ENCODE measurements around the gene ZNF407. TPM values are rescaled to one million over a fixed set of nuclear protein-coding genes. Genes with fewer than 3 reads are reported as not detected.

The ZNF407 gene
- total and polyA plus RNA-seq, 2 experiments from 2014 or later, result 2.1 to 10.4 TPM

DNA sequence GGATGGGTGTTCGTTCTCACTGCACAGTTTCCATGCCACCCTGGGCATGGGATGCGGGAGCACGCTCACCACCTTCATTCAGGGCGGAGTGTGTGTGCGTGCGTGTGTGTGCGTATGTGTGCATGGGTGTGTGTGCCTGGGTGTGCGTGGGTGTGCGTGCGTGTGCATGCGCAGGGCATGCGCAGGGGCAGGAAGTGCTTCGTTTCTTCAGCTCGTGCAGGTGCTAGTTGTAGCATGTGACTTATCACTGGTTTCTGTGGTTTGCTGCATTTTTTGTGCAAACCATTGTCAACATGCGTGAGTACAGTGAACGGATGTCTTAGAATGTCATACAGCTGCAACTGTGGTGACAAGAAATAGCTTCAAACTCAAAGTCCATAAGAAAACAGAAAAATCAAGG lies 431.8 kb downstream of the ZNF407 start:
- TF ChIP-seq STAT1 (IDR thresholded peaks at IDR 0.05; ENCODE audit: unreplicated experiment) (no peak), POLR2AphosphoS5 (IDR thresholded peaks at IDR 0.05; ENCODE audit: low read depth) (no peak), EZH2phosphoT487 (IDR thresholded peaks at IDR 0.05; ENCODE audit: unreplicated experiment) (no peak), ZNF331 (CRISPR knock-in tag; IDR thresholded peaks at IDR 0.05; ENCODE audit: low read depth) (no peak), EZH2 (IDR thresholded peaks at IDR 0.05; ENCODE audit: low read depth, unreplicated experiment) (no peak), NANOG (IDR thresholded peaks at IDR 0.05; ENCODE audit: borderline replicate concordance) (no peak), ZNF114 (CRISPR knock-in tag; IDR thresholded peaks at IDR 0.05) (no peak)
- TF ChIP-seq, protein P1, sequence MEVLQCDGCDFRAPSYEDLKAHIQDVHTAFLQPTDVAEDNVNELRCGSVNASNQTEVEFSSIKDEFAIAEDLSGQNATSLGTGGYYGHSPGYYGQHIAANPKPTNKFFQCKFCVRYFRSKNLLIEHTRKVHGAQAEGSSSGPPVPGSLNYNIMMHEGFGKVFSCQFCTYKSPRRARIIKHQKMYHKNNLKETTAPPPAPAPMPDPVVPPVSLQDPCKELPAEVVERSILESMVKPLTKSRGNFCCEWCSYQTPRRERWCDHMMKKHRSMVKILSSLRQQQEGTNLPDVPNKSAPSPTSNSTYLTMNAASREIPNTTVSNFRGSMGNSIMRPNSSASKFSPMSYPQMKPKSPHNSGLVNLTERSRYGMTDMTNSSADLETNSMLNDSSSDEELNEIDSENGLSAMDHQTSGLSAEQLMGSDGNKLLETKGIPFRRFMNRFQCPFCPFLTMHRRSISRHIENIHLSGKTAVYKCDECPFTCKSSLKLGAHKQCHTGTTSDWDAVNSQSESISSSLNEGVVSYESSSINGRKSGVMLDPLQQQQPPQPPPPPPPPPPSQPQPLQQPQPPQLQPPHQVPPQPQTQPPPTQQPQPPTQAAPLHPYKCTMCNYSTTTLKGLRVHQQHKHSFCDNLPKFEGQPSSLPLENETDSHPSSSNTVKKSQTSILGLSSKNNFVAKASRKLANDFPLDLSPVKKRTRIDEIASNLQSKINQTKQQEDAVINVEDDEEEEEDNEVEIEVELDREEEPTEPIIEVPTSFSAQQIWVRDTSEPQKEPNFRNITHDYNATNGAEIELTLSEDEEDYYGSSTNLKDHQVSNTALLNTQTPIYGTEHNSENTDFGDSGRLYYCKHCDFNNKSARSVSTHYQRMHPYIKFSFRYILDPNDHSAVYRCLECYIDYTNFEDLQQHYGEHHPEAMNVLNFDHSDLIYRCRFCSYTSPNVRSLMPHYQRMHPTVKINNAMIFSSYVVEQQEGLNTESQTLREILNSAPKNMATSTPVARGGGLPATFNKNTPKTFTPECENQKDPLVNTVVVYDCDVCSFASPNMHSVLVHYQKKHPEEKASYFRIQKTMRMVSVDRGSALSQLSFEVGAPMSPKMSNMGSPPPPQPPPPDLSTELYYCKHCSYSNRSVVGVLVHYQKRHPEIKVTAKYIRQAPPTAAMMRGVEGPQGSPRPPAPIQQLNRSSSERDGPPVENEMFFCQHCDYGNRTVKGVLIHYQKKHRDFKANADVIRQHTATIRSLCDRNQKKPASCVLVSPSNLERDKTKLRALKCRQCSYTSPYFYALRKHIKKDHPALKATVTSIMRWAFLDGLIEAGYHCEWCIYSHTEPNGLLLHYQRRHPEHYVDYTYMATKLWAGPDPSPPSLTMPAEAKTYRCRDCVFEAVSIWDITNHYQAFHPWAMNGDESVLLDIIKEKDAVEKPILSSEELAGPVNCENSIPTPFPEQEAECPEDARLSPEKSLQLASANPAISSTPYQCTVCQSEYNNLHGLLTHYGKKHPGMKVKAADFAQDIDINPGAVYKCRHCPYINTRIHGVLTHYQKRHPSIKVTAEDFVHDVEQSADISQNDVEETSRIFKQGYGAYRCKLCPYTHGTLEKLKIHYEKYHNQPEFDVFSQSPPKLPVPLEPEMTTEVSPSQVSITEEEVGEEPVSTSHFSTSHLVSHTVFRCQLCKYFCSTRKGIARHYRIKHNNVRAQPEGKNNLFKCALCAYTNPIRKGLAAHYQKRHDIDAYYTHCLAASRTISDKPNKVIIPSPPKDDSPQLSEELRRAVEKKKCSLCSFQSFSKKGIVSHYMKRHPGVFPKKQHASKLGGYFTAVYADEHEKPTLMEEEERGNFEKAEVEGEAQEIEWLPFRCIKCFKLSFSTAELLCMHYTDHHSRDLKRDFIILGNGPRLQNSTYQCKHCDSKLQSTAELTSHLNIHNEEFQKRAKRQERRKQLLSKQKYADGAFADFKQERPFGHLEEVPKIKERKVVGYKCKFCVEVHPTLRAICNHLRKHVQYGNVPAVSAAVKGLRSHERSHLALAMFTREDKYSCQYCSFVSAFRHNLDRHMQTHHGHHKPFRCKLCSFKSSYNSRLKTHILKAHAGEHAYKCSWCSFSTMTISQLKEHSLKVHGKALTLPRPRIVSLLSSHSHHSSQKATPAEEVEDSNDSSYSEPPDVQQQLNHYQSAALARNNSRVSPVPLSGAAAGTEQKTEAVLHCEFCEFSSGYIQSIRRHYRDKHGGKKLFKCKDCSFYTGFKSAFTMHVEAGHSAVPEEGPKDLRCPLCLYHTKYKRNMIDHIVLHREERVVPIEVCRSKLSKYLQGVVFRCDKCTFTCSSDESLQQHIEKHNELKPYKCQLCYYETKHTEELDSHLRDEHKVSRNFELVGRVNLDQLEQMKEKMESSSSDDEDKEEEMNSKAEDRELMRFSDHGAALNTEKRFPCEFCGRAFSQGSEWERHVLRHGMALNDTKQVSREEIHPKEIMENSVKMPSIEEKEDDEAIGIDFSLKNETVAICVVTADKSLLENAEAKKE (CRISPR knock-in tag; IDR thresholded peaks at IDR 0.05), result no peak
- TF ChIP-seq, protein P2, sequence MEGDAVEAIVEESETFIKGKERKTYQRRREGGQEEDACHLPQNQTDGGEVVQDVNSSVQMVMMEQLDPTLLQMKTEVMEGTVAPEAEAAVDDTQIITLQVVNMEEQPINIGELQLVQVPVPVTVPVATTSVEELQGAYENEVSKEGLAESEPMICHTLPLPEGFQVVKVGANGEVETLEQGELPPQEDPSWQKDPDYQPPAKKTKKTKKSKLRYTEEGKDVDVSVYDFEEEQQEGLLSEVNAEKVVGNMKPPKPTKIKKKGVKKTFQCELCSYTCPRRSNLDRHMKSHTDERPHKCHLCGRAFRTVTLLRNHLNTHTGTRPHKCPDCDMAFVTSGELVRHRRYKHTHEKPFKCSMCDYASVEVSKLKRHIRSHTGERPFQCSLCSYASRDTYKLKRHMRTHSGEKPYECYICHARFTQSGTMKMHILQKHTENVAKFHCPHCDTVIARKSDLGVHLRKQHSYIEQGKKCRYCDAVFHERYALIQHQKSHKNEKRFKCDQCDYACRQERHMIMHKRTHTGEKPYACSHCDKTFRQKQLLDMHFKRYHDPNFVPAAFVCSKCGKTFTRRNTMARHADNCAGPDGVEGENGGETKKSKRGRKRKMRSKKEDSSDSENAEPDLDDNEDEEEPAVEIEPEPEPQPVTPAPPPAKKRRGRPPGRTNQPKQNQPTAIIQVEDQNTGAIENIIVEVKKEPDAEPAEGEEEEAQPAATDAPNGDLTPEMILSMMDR (conservative IDR thresholded peaks at IDR 0.05; ENCODE audit: low read depth in 2 of 2), result no peak
- TF ChIP-seq, protein P3, sequence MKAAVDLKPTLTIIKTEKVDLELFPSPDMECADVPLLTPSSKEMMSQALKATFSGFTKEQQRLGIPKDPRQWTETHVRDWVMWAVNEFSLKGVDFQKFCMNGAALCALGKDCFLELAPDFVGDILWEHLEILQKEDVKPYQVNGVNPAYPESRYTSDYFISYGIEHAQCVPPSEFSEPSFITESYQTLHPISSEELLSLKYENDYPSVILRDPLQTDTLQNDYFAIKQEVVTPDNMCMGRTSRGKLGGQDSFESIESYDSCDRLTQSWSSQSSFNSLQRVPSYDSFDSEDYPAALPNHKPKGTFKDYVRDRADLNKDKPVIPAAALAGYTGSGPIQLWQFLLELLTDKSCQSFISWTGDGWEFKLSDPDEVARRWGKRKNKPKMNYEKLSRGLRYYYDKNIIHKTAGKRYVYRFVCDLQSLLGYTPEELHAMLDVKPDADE (IDR thresholded peaks at IDR 0.05), result no peak
- TF ChIP-seq, protein P4, sequence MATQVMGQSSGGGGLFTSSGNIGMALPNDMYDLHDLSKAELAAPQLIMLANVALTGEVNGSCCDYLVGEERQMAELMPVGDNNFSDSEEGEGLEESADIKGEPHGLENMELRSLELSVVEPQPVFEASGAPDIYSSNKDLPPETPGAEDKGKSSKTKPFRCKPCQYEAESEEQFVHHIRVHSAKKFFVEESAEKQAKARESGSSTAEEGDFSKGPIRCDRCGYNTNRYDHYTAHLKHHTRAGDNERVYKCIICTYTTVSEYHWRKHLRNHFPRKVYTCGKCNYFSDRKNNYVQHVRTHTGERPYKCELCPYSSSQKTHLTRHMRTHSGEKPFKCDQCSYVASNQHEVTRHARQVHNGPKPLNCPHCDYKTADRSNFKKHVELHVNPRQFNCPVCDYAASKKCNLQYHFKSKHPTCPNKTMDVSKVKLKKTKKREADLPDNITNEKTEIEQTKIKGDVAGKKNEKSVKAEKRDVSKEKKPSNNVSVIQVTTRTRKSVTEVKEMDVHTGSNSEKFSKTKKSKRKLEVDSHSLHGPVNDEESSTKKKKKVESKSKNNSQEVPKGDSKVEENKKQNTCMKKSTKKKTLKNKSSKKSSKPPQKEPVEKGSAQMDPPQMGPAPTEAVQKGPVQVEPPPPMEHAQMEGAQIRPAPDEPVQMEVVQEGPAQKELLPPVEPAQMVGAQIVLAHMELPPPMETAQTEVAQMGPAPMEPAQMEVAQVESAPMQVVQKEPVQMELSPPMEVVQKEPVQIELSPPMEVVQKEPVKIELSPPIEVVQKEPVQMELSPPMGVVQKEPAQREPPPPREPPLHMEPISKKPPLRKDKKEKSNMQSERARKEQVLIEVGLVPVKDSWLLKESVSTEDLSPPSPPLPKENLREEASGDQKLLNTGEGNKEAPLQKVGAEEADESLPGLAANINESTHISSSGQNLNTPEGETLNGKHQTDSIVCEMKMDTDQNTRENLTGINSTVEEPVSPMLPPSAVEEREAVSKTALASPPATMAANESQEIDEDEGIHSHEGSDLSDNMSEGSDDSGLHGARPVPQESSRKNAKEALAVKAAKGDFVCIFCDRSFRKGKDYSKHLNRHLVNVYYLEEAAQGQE (IDR thresholded peaks at IDR 0.05; ENCODE audit: unreplicated experiment), result no peak
- Histone ChIP-seq H3K4me3 (no peak overlapping the region), H3K9me2 (ENCODE audit: insufficient read depth) (no peaks in the 10 kb centered on the region), H3K27ac (ENCODE audit: low read depth) (no peak overlapping the region), H3K79me2 (replicated peaks; ENCODE audit: insufficient read depth) (no peaks in the 10 kb centered on the region), H4K20me1 (replicated peaks; ENCODE audit: insufficient read depth) (no peaks in the 10 kb centered on the region; the same call in 1 of the 2 replicates), H3K4me2 (no peak overlapping the region), H3K27me3 (ENCODE audit: insufficient read depth) (no peaks in the 10 kb centered on the region), H3K36me3 (ENCODE audit: insufficient read depth) (no peaks in the 10 kb centered on the region), H2AFZ (no peak overlapping the region), H3K4me1 (ENCODE audit: insufficient read depth) (peaks cover 5% of the 10 kb centered on the region; the same call in 1 of the 2 replicates), H3F3A (replicated peaks; ENCODE audit: low read depth) (no peaks in the 10 kb centered on the region)
- H3K36me3 Mint-ChIP-seq (ENCODE audit: low read depth), result no peaks in the 10 kb centered on the region
- H3K27ac Mint-ChIP-seq, result no peak overlapping the region
- ATAC-seq (no peak), DNase-seq (ENCODE audit: low spot score) (no peak)
- no peak overlapping the region for H3K4me3 Mint-ChIP-seq
- H3K27me3 Mint-ChIP-seq (ENCODE audit: insufficient read depth, low read depth, poor library complexity), result peaks cover 3% of the 10 kb centered on the region
- peaks cover 14% of the 10 kb centered on the region for H3K4me1 Mint-ChIP-seq
- no peaks in the 10 kb centered on the region; the same call in 2 of the 3 replicates for H3K9me3 Mint-ChIP-seq
